Fibroblast of skin of left quadriceps (primary cell): ENCODE data around the gene CDKN2A.

Experiments
- DNase-seq, 2 experiments: peaks; one replicate each; pipeline ENCODE4 v3.0.0-alpha.2; 2013; ENCODE audit warnings: low read depth in 2 of 2

The CDKN2A gene

GRCh38 chr9:21993893-21994555 lies at the start of gene CDKN2A:
Gene CDKN2A (minus strand): TSS chr9:21994392.
- DNase-seq, result no peak

GRCh38 chr9:22043928-22044327 lies 49.7 kb upstream of the CDKN2A start:
- DNase-seq, result no peak

- DNase-seq, result no peak
These were observed 47.6 kb upstream of the CDKN2A start for GRCh38 chr9:22041775-22042174.

- DNase-seq, result no peak
These were observed 47.2 kb upstream of the CDKN2A start for GRCh38 chr9:22041344-22041743.

- peak in 1 of 2 experiments; percentile 44 for DNase-seq
These were observed 46.6 kb upstream of the CDKN2A start for GRCh38 chr9:22040760-22041159.

- DNase-seq, result no peak
These were observed 45.1 kb upstream of the CDKN2A start for GRCh38 chr9:22039258-22039657.

- DNase-seq, result no peak
These were observed 43.9 kb upstream of the CDKN2A start for GRCh38 chr9:22037954-22038690.

- DNase-seq, result no peak
These were observed 42.9 kb upstream of the CDKN2A start for GRCh38 chr9:22036866-22037626.

GRCh38 chr9:22035591-22036011 lies 41.4 kb upstream of the CDKN2A start:
- DNase-seq, result no peak

GRCh38 chr9:22033012-22033630 lies 38.9 kb upstream of the CDKN2A start:
- no peak for DNase-seq

GRCh38 chr9:22031655-22032411 lies 37.6 kb upstream of the CDKN2A start:
- DNase-seq, result no peak

- DNase-seq, result no peak
These were observed 36.0 kb upstream of the CDKN2A start for GRCh38 chr9:22030101-22030598.

- no peak for DNase-seq
These were observed 35.0 kb upstream of the CDKN2A start for GRCh38 chr9:22029231-22029630.

- no peak for DNase-seq
These were observed 34.2 kb upstream of the CDKN2A start for GRCh38 chr9:22028394-22028793.

GRCh38 chr9:22026696-22027095 lies 32.5 kb upstream of the CDKN2A start:
- DNase-seq, result no peak

GRCh38 chr9:22022396-22022795 lies 28.2 kb upstream of the CDKN2A start:
- no peak for DNase-seq

- no peak for DNase-seq
These were observed 16.9 kb upstream of the CDKN2A start for GRCh38 chr9:22010866-22011625.

GRCh38 chr9:22009506-22009867 lies 15.3 kb upstream of the CDKN2A start:
- no peak for DNase-seq

- peak; percentile 84 to 86 for DNase-seq
These were observed 14.7 kb upstream of the CDKN2A start, which contains the start of gene CDKN2B for GRCh38 chr9:22008717-22009505. Gene CDKN2B (minus strand): TSS chr9:22009305. CDS start chr9:22008953, 352 bp downstream.

GRCh38 chr9:22008384-22008716 lies 14.2 kb upstream of the CDKN2A start:
- no peak for DNase-seq
